ENCODE data around the gene CTAG2. TPM values are rescaled to one million over a fixed set of nuclear protein-coding genes. Genes with fewer than 3 reads are reported as not detected.
"Not testable (repeated sequence)": the region's sequence is repeated elsewhere in the genome, so short reads cannot be mapped to it uniquely, and the experiment has no call there.

CTAG2 gene
- total RNA-seq, 1 experiment from 2014 or later, result not detected

DNA sequence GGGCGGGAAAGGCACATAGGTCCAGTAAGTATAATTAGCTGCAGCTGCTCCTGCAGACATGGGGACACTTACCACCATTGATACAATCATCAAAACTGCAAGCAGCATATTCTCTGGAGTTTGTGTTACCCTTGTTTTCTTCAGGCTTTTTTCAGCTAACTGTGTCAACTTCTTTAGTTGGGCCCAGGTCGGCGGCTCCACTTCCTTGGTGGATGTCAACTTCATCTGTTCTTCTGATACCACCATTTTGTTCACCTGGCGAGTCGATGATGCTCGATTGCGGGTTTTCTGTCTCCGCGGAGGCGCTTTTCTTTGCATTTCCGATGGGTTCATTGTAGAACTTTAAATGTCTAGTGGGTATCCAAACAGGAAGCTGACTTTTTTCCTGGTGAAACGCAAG lies 42.2 kb downstream of the CTAG2 start:
- H3K9me3 Mint-ChIP-seq (ENCODE audit: unreplicated experiment); BruUV-seq (replicated peaks): not testable (repeated sequence)

DNA sequence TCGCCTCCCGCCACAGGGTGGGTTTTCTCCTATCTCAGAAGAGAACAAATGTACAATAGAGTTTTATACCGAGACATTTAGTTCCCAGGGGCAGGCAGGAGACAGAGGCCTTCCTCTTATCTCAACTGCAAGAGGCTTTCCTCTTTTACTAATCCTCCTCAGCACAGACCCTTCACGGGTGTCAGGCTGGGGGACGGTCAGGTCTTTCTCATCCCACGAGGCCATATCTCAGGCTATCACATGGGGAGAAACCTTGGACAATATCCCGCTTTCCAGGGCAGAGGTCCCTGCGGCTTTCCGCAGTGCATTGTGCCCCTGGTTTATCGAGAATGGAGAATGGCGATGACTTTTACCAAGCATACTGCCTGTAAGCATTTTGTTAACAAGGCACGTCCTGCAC lies 44.6 kb downstream of the CTAG2 start:
- H3K4me3 Mint-ChIP-seq (ENCODE audit: unreplicated experiment); H3K4me3 ChIP-seq (ENCODE audit: low read depth, low read length); H3K9me3 ChIP-seq; H3K36me3 ChIP-seq (ENCODE audit: control insufficient read depth, insufficient read depth, low read length); BruUV-seq (replicated peaks); CTCF ChIA-PET; H3K27me3 ChIP-seq (replicated peaks; ENCODE audit: control insufficient read depth, insufficient read depth, low read length); intact Hi-C loops (cut with micrococcal nuclease; ENCODE audit: unreplicated experiment); H3K4me1 Mint-ChIP-seq (ENCODE audit: low read depth, unreplicated experiment); H3K27me3 Mint-ChIP-seq (ENCODE audit: insufficient read depth, unreplicated experiment); H3K27ac Mint-ChIP-seq (ENCODE audit: unreplicated experiment); H3K36me3 Mint-ChIP-seq (ENCODE audit: insufficient read depth, unreplicated experiment); H3K9me3 Mint-ChIP-seq (ENCODE audit: unreplicated experiment); H3K4me1 ChIP-seq; DNase-seq; POLR2A ChIA-PET: not testable (repeated sequence)

More for the DNA sequence above, 42.2 kb downstream of the CTAG2 start:
- H3K4me1 ChIP-seq; H3K27ac Mint-ChIP-seq (ENCODE audit: unreplicated experiment); H3K9me3 ChIP-seq; intact Hi-C loops (cut with micrococcal nuclease; ENCODE audit: unreplicated experiment); POLR2A ChIA-PET; H3K36me3 ChIP-seq (ENCODE audit: control insufficient read depth, insufficient read depth, low read length); H3K4me1 Mint-ChIP-seq (ENCODE audit: low read depth, unreplicated experiment); H3K36me3 Mint-ChIP-seq (ENCODE audit: insufficient read depth, unreplicated experiment); H3K27me3 ChIP-seq (replicated peaks; ENCODE audit: control insufficient read depth, insufficient read depth, low read length); CTCF ChIA-PET; DNase-seq; H3K4me3 ChIP-seq (ENCODE audit: low read depth, low read length); H3K27me3 Mint-ChIP-seq (ENCODE audit: insufficient read depth, unreplicated experiment); H3K4me3 Mint-ChIP-seq (ENCODE audit: unreplicated experiment): not testable (repeated sequence)

DNA sequence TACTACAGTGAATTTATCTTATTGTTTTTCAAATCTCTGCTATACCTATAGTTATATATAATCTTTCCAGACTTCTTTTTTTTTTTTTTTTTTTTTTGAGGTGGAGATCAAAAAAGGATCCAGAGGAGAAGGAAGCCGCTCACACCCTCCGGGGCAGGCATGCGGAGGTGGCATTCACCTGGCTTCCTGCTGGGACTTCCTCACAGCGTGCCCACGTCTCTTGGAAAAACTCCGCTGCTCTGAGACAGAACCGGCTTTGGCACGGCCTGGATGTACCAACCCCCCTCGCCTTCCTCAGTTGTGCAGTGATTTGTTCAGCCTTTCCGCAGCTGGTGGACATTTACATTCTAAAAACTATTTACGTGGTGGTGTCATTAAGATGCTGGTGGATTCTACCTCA lies 45.4 kb downstream of the CTAG2 start:
- DNase-seq; H3K27me3 Mint-ChIP-seq (ENCODE audit: insufficient read depth, unreplicated experiment); H3K27ac Mint-ChIP-seq (ENCODE audit: unreplicated experiment); POLR2A ChIA-PET; H3K36me3 Mint-ChIP-seq (ENCODE audit: insufficient read depth, unreplicated experiment); H3K36me3 ChIP-seq (ENCODE audit: control insufficient read depth, insufficient read depth, low read length); H3K27me3 ChIP-seq (replicated peaks; ENCODE audit: control insufficient read depth, insufficient read depth, low read length); CTCF ChIA-PET; intact Hi-C loops (cut with micrococcal nuclease; ENCODE audit: unreplicated experiment); H3K4me3 ChIP-seq (ENCODE audit: low read depth, low read length); H3K9me3 ChIP-seq; H3K4me1 Mint-ChIP-seq (ENCODE audit: low read depth, unreplicated experiment); BruUV-seq (replicated peaks); H3K4me1 ChIP-seq; H3K4me3 Mint-ChIP-seq (ENCODE audit: unreplicated experiment); H3K9me3 Mint-ChIP-seq (ENCODE audit: unreplicated experiment): not testable (repeated sequence)

GRCh38 chrX:154607370-154607769 lies 46.0 kb downstream of the CTAG2 start:
- Histone ChIP-seq H3K9me3 (no peaks in the 10 kb centered on the region), H3K4me1 (no peaks in the 10 kb centered on the region), H3K4me3 (ENCODE audit: low read depth, low read length) (no peak overlapping the region), H3K36me3 (ENCODE audit: control insufficient read depth, insufficient read depth, low read length) (no peaks in the 10 kb centered on the region), H3K27me3 (replicated peaks; ENCODE audit: control insufficient read depth, insufficient read depth, low read length) (no peaks in the 10 kb centered on the region)
- BruUV-seq (replicated peaks), result no TSS peak
- DNase-seq, result no peak
- no peaks in the 10 kb centered on the region for H3K36me3 Mint-ChIP-seq (ENCODE audit: insufficient read depth, unreplicated experiment)
- no peak overlapping the region for H3K27ac Mint-ChIP-seq (ENCODE audit: unreplicated experiment)
- H3K4me3 Mint-ChIP-seq (ENCODE audit: unreplicated experiment), result no peak overlapping the region
- no peaks in the 10 kb centered on the region for H3K4me1 Mint-ChIP-seq (ENCODE audit: low read depth, unreplicated experiment)
- intact Hi-C loops (cut with micrococcal nuclease; ENCODE audit: unreplicated experiment), result no loop called here
- peaks cover 7% of the 10 kb centered on the region for H3K27me3 Mint-ChIP-seq (ENCODE audit: insufficient read depth, unreplicated experiment)
- H3K9me3 Mint-ChIP-seq (ENCODE audit: unreplicated experiment), result no peaks in the 10 kb centered on the region
- TF ChIP-seq, protein P1, sequence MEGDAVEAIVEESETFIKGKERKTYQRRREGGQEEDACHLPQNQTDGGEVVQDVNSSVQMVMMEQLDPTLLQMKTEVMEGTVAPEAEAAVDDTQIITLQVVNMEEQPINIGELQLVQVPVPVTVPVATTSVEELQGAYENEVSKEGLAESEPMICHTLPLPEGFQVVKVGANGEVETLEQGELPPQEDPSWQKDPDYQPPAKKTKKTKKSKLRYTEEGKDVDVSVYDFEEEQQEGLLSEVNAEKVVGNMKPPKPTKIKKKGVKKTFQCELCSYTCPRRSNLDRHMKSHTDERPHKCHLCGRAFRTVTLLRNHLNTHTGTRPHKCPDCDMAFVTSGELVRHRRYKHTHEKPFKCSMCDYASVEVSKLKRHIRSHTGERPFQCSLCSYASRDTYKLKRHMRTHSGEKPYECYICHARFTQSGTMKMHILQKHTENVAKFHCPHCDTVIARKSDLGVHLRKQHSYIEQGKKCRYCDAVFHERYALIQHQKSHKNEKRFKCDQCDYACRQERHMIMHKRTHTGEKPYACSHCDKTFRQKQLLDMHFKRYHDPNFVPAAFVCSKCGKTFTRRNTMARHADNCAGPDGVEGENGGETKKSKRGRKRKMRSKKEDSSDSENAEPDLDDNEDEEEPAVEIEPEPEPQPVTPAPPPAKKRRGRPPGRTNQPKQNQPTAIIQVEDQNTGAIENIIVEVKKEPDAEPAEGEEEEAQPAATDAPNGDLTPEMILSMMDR (IDR thresholded peaks at IDR 0.05; ENCODE audit: insufficient read depth in 1 of 2, low read depth in 1 of 2, low read length in 1 of 2, severe bottlenecking in 1 of 2, unreplicated experiment in 1 of 2), result no peak
- ChIA-PET POLR2A (no interaction called here), CTCF (no interaction called here)
